Measurements from ENCODE around the gene TMED6.
"Not testable (repeated sequence)": the region's sequence is repeated elsewhere in the genome, so short reads cannot be mapped to it uniquely, and the experiment has no call there.

The TMED6 gene

DNA sequence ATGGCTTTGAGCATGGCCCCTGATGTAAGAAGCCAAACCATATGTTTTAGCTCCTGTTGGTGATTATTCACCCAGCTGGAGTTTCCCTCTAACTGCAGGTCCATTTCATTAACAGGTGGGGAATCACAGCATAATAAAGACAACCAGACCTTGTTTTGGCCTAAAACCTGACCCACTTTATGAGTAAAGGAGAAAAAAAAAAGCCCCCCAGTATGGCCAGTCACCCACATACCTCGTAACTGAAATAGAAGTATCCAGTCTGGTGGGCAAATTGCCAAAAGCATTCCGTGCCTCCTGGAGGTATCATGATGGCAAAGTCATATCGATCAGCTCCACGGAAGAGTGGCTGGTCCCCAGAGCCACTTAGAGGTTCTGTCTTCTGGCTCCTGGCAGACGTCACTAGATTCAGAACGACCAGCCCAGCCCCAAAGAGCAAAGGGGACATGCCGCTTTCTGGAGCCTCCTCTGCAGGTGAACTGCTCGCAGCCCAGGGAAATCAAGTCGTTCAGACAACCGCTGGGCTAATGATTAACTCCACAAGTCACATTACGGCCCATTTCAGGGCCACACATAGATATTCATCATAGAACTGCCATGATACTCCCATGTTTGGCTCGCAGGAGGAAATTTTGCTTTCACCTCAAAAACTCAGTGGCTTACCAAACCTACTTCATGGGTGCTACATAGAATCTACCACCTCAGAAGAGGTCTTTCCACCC, at the start of gene TMED6:
Gene TMED6, minus strand, starts transcription at position 478 of the 719 bp plus-strand sequence. Its CDS starts 33 bp downstream, at position 445.
- no peak for DNase-seq

DNA sequence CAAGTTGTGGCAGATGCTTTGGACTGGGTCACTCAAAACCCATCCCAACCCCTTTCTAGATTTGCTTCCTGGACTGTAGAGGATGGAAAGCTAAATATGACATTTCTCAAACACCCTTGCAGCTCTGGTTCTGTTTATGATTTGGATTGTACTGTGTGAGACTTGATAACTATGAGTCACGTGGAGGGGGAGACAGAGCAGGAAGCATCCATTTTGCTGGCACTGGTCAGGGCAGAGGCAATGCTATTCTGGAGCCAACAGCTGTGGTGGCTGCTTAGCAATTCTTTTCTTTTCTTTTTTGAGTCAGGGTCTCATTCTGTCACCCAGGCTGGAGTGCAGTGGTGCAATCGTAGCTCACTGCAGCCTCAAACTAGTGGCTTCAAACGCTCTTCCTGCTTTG, 47.8 kb upstream of the TMED6 start:
- DNase-seq: no peak

DNA sequence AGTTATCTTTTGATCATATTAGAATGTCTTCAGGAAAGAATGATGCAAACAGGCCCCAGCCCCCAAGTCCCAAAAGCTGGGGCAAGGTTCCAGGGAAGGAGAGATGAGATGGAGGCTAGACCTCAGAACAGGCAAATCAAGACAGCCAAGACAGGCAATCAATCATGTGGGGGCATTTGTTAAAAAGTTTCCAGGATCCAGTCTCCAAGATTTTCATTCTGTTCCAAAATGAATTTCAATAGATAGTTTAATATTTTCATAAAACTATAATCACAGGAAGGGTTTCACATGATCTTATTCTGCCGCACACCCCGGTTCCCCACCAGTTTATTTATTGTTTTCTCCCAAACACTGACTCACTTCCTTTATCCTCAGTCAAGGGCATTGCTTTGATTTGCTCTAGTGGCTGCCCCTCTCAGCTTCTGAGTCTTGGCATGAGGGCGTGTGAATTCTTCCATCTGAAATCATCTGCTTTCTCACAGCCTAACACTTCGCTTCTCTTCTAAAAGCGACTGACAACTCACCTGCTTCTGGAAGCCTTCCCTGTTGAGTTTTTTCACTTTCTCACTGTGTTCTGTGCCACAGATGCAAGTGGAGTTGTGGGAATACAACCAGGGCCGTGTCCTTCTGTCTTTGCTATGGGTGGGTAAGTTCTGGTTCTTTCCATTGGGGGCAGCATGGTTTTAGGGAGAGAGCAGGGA, 46.4 kb upstream of the TMED6 start:
- no peak for DNase-seq

DNA sequence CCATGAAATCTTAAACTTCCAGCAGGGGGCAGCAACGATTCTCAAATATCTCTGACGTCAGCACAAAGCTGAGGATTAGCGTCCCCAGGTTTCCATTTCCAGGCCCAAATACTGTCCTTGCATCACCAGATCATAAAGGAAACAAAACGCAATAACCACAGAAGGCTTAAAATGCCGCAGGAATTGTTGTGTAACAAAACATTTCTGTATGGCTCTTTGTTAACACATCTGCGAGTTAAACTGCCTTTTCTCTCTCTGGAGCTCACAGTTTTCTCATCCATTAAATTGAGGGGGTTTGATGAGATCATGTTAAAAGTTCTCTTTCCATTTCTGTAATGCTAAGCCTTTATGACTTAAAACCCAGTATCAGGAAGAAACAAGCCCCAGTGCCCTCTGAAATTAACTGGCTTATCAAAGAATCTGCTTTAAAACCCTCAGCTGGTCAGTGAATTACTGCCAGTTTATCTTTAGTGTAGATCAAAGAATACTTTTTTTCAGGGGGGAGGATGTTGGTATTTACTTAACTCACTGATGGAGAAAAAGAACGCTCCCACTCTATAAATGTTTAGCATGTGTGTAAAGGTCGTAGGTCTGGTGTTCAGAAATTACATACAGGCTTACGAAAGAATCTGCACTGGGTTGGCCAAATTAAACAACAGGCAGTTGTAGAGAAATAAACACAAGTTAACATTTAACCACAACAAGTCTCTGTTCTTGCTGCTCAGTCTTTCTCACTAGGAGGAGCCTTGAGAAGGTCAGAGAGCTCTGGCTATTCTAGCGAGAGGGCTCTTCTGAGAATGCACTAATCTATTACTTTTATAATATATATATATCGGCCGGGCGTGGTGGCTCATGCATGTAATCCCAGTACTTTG, 44.8 kb upstream of the TMED6 start:
- peak; percentile 61 for DNase-seq

DNA sequence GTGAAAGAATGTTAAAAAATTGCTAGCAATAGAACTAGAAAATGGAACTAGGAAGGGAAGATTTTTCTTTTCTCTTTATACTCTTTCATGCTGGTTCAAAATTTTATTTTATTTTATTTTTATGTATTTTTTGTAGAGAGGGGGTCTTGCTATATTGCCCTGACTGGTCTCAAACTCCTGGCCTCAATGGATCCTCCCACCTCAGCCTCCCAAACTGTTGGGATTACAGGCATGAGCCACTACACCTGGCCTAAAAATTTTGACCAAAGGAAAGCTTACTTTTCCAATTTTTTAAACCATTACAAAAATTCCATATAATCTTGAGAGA, 44.2 kb upstream of the TMED6 start:
- no peak for DNase-seq

DNA sequence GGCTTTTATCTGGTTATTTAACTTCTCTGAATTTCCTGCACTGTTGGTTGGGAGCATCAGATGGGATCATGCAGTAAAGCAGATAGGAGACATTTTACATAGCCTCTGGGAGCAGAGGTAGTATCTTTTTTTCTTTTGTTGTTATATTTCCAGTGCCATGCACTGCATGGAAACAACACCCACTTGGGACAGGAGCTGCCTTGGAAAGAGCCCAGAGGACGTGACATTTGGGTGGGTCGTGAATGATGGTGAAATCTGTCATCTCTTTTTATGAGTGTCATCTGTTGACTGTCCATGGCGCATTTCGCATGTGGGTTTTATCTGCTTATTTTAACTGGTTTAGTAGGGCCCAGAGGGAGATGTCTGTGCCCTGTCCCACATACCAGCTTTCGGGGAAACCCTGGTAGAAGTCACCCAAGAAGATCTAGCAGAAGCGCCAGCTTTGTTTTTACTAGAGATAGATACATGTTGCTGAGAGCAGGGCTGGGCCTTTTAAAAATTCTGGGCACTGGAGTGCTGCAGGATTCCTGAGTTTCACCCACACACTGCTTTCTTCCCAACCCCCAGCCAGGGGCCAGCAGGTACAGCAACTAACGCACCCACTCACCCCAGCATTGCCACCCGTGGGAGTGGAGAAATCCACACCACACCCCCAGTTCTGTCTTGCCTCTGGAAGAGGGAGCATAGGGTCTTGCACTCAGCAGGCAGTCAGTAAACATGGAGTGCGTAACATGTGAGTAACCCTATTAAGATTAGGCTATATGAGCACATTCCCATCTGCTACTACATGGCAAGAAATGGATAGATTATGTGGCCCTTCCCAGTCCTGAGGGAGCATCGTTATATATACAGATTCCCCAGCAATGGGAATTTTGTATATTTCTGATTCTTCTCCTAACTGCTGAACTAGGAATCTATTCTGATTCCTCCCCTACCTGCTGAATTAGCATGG, 42.6 kb upstream of the TMED6 start:
- DNase-seq: no peak

DNA sequence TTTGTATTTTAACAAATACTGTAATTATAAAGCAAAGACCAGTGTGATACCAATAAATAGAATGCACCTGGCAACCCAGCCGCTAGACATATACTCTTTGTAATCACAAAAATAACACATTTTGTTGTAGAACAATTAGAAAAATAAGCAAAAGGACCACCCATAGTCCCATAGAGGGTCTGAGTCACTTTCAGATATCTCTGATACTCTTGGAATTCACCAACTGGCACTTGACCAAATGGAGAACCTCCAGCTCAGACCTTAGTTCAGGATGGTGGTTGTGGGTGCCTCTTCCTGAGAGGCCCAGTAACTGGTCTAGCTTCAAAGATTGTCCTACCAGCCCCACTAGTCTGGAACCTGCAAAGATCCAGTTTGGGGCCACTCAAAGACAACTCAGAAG, 35.0 kb upstream of the TMED6 start:
- no peak for DNase-seq

DNA sequence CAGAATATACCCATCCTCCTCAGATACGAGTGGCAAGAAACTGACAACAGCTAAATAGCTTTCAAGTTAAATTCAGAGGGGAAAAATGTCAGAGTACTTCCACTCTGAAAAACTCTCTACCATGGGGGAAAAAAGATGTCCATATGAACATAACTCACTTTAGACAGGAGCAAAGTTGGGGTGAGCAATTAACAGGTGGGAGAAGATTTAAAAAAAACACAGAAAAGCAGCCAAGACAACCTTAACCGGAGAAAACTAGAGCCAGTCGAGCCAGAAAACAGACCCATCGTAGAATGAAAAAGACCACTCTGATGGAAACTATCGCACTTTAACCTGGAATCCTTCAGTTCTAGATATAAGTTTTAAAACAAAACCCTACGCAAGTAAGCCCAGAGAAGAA, 33.4 kb upstream of the TMED6 start:
- DNase-seq: no peak

DNA sequence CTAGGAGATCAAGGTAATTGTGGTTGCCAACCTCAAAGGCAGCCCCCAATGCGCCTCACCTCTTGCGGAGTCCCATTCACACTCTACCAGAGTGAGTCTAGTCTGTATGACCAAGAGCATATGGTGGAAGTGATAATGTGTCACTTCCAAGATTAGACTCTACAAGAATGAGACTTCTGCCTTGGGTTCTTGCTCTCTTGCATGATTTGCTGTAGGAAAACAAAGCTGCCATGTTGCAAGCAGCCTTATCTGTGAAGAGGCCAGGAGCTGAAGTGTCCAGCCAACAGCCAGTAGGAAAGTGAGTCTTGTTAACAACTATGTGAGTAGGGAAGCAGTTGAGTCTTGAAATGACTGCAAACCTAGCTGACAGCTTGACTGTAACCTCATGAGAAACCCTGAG, 30.8 kb upstream of the TMED6 start:
- DNase-seq: peak; percentile 11

DNA sequence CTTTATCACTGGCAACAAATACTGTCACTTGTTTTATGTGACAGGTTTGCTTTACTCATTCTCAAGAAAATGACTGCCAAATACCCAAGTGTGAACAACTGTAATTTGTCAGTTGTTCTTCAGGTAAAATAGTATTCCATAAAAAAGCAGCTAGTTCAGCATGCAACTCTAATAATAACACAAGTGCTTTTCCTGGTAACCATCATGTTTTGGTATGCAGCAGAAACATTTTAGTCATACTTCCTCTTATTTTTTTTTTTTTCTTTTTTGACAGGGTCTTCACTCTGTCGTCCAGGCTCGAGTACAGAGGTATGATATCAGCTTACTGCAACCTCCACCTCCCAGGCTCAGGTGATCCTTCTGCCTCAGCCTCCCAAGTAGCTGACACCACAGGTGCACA, 29.6 kb upstream of the TMED6 start:
- no peak for DNase-seq

DNA sequence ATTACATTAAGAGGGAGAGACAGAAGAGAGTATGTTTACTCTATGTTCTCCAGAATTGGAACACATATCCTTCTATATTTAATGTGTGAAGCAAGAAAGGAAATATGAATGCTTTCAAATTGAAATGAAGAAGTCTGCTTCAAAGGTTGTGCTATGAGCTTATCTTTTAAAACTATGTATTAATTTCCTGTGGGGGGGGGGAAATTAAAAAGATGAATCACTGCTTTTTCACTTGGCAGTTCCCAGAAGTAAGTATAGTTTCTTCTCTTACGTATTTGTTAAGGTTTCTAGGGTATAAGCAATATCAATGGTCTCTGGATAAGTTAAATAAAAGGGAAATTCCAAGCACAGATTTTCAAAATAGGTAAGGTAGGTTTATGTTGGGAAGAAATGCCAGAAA, 27.2 kb upstream of the TMED6 start:
- no peak for DNase-seq

DNA sequence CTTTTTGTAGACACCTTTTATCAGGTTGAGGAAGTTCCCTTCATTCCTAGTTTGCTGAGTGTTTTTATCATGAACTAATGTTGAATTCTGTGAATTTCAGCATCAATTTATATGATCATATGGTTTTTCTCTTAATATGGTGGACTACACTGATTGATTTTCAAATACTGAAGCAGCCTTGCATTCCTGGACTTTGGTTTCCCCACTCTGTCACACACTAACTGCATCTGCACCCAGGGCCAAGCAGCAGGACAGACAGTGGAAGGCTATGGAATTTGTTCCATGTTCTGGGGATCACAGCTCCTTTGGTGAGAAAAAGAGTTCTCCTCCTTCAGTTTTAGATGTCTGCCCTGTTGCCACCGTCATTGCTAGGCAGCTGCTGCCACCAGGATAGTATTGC, 26.4 kb upstream of the TMED6 start:
- no peak for DNase-seq

DNA sequence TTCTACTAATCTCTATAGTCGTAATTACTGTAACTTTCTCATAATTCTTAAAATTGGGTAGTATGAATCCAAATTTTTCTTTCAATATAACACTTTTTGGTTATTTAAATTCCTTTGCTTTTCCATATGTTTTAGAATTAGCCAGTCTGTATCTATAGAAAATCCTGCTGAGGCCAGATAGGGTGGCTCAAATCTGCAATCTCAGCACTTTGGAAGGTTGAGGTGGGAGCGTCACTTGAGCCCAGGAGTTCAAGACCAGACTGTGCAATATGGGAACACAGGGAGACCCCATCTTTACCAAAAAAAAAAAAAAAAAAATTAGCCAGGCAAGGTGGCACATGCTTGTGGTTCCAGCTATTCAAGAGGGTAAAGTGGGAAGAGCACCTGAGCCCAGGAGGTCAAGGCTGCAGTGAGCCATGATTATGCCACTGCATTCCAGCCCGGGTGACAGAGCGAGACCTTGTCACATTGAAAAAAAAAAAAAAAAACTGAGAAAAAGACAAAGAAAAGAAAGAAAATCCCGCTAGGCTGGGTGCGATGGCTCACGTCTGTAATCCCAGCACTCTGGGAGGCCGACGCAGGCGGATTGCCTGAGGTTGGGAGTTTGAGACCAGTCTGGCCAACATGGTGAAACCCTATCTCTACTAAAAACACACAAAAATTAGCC, 24.9 kb upstream of the TMED6 start:
- no peak for DNase-seq

DNA sequence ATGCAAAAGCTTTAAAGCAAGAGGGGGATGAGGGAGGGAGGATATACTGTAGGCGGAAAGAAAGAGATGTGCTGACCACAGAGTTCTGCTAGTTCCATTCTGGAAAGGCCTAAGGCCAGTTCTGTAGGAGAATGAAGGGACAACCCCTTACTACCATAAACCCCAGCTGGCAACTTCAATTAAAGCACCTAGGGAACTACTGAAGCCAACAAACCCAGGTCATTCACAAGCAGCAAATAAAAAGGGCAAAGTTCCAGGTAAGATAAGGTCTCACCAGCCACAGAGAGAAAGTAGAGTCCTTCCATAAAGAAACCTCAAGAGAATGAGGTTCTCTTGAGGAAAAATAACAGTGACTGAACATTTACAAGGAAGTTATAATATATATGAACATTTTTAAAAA, 21.4 kb upstream of the TMED6 start:
- no peak for DNase-seq

DNA sequence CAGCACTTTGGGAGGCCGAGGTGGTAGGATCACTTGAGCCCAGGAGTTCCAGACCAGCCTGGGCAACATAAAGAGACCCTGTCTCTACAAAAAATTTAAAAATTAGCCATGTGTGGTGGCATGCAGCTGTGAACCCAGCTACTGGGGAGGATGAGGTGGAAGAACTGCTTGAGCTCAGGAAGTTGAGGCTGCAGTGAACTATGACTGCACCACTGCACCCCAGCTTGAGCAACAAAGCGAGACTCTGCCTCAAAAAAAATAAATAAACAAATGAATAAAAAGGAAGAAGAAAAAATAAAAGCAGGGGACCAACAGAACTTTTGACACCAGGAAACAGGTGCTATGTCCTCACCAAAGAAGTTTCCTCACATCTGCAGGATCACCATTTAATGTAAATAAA, 20.0 kb upstream of the TMED6 start:
- DNase-seq: no peak

DNA sequence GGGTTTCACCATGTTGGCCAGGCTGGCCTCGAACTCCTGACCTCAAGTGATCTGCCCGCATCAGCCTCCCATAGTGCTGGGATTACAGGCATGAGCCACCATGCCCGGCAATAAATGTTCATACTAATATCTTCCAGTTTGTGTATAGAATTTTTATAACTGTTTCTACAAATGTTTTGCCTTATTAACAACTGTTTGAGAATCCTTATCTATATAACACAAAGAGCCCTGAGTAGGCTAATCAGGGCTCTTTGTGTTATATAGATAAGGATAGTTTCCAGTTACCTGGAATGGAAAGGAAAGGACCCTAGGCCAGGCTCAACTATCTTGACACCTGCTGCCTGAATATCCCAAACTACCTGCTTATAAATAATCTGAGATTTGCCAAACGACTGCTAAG, 17.3 kb upstream of the TMED6 start:
- DNase-seq: no peak

DNA sequence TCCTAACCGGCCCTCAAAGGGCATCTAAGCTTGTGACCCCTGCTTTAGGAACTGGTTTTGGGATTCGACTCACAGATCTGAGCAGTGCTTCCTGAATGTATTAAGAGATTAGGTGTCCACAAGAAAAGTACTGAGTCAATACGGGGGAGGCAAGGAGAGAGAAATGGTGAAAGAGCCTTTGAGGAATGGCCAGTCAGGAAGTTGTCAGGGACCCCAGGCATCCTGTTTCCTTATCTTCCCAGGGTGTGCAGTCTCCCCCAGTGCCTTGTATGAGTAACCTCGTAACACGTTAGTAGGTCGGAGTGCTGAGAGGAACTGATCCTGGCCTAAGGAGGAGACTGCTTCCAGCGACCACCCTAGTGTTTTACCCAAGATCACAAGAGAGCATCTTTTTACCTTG, 16.4 kb upstream of the TMED6 start:
- DNase-seq: no peak

DNA sequence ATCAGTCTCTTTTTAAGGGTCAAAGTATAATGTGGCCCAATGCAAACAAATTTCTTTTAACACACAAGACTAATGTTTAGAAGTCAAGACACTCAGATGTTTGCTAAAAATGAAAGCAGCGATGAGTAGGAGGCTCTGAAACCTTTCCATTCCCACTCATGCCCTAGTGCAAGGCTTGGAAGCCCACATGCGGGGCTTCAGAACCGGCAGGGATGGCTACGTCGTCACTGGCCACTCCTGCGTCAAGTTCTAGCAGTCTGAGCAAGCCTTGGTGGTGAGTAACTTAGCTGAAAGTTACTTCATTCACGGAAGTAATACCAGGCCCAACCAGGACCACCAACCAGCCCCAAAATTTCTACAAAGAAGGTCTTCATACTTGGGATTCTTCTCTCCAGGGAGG, 14.8 kb upstream of the TMED6 start:
- peak; percentile 32 for DNase-seq

DNA sequence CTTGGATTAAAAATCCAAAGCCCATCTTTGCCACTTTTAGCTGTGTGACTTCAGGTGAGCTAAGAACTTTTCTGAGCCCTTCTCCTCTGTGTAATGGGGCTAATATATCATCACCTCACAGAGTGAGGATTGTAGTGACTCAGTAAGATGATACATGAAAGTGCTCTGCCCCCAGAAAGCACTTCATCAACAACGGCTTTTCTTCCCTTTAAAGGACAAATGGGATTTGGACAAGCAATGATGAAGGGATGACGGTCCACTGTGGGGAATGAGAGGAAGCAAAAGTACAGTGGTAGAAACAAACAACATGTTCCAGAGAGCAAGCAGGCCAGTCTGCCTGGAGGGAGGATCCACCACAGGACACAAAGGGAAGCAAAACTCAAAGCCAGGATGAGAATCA, 14.3 kb upstream of the TMED6 start:
- no peak for DNase-seq

DNA sequence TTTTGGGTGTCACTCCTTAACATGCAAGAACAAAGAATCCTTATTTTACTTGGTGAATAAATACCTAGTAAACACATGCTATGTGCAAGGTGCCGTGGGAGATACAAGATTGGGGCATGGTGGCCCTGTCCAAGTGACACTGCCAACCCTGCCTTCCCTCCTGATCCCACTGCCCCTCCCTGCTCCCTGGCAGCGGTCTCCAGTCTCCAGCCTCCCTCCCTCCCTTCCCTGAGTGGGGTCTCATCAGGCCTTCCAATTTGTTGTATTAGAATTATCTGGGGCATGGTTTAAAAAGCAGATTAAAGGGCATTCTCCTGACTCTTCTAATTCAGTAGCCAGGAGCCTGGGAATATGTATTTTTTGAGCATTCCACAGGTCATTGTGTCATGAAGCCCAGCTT, 12.5 kb upstream of the TMED6 start:
- no peak for DNase-seq

DNA sequence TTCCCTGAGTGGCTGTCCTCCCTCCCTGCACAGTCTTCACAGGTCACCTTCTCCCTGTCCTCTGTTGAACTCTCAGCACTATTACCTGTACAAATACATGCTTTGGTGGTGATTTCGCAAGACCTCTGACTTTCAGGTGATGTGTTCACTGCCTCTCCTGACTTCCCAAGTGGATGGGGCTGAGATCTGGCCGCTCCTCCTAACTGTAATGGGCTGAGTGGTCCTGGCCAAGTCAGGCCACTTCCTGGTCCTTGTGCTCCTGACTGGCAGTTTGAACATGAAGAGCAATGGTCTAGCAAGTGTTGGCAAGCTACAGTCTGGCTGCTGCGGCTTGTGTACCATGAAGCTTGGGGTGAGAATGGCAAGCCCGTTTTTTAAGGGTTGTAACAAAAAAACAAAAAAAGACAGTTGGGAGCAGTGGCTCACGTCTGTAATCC, 11.7 kb upstream of the TMED6 start:
- no peak for DNase-seq

DNA sequence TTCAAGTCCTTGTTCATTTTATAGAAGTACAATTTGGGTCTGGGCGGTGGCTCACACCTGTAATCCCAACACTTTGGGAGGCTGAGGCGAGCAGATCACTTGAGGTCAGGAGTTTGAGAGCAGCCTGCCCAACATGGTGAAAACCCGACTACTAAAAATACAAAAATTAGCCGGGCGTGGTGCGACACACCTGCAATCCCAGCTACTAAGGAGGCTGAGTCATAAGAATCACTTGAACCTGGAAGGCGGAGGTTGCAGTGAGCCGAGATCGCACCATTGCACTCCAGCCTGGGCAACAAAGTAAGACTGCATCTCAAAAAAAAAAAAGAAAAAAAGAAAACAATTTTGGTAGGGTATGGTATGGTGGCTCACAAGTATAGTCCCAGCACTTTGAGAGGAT, 8.5 kb upstream of the TMED6 start:
- DNase-seq: not testable (repeated sequence)
